NCI-H187 (cell line): ENCODE measurements around the gene ATAT1.
"Not testable (repeated sequence)": the region's sequence is repeated elsewhere in the genome, so short reads cannot be mapped to it uniquely, and the experiment has no call there.

Experiments
- DNase-seq, 2 experiments: peaks; one replicate each; lab custom pipeline; 2025; lab: John Stamatoyannopoulos, UW

The ATAT1 gene

DNA sequence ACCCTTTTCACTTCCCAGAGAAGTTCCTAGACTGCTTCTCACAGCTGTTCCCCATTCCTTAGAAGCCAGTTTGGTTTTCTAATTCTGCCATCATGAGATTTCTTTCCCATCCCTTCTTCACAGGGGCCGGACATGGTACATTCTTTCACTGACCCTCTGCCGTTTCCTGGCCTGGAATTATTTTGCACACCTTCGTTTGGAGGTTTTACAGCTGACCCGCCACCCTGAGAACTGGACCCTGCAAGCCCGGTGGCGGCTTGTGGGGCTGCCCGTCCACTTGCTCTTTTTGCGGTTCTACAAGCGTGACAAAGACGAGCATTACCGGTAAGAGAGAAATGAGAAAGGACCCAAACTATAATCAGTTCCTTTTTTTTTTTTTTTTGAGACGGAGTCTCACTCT, 24.5 kb downstream of the ATAT1 start:
- no peak for DNase-seq

DNA sequence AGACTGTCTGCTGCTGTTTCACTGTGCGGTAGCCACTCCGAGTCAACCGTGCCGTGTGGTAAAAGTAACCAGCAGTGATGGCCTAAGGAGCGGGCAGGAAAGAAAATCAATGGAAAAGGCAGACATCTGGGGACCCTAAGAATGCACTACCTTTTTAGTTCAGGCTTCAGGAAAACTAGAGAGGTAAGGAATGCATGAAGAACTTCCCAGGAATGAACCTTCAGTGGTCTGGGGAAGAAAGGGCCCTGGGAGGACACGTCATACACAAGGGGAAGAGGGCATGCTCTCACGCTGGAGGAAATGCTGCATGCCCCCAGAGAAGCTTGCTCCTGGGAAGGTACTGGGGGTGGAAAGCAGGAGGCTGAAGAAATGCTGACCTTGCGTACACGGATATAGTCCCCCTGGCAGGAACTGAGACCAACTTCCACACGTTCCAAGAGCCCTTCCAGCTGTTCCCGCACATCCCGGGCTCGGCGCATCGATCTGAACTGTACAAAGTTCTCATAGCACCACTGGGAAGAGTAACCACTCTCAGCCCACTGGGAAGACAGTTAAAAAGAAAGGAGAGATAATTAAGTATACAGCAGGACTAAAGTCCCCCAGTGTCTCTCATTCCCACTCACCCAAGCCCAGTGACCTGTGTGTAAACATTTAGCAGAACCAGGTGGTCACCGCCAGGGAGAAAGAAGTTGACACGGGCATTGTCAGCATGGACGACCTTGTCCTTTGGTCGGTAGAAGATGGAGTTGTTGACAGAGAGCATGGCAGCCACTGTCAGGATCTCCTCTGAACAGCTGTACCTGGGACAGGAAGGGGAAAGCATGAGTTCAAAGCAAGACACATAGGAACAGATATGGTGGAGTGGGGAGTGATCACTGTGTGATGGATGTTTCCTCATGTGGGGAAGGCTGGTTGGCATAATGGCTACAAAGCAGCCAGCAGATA, 28.4 kb downstream of the ATAT1 start:
- DNase-seq: no peak

DNA sequence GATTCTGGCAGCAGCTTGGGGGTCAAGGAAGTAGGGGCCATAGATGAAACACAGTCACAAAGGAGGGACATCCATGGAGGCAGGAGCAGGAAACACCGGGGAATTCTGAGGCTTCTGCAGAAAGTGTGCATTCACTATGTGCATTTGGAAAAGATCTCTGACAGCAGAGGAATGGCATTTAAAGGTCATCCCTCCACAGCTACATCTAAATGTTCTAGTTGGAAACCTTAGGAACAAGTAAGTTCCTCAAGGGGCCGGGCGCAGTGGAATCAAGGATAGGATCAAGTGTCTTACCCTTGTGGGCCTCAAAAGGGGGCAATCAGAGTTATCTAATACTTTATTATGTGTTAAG, 29.0 kb downstream of the ATAT1 start:
- DNase-seq: no peak

GRCh38 chr6:30656513-30656912, 29.8 kb downstream of the ATAT1 start:
- DNase-seq: no peak

DNA sequence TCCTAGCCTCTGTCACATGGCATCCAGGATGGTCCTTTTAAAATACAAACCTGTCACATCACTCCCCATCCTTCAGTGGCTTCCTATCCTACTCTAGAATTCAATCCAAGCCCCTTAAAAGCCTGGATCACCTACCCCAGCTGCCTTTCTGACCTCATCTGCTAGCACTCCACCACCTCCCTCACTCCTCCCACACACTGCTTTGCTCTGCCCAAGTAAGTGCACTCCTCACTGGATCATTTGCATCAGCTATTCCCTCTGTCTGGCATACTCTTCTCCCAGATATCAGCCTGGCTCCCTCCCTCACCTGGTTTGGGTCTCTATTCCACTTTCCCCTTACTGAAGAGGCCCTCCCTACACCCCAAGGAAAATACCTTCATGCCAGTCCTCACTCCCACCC, 30.8 kb downstream of the ATAT1 start:
- no peak for DNase-seq

- not testable (repeated sequence) for DNase-seq
Observed at GRCh38 chr6:30657922-30658321, 31.2 kb downstream of the ATAT1 start.

DNA sequence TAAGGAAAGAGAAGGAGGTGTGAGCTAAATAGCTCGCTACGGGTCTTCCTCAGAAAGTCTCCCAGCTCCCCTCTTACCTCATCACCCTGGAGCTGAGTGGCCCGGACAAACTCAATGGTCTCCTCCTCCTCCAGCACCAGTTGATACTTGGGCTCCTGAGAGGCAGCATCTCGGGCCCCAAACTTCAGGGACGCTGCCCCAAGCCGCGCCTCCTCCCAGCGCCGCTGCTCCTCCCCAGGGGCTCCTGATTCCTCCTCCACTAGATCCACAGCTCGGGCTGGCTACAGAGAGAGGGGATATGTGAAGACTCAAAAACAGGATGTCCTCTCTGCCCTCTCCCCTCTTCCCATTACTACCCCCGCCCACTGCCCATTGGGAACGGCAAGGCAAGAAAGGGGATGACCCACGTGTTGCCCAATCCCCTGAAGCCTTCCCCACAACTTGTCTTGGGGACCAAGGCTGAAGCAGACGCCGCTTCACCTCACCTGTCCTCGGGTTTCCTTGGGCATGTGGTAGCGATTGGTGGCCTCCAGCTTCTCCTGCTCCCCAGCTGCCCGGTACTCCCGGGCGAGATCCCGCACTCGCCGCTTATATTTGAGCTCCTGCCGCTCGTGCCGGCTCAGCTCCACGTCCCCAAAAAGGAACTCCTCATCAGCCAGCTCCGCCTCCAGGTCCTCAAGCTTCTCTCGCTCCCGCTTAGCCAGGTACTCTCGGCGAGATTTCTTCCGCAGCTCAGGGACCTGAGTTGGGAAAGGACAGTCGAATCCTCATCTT, 38.5 kb downstream of the ATAT1 start:
- DNase-seq: no peak

GRCh38 chr6:30666300-30666699, 39.6 kb downstream of the ATAT1 start:
- DNase-seq: not testable (repeated sequence)

DNA sequence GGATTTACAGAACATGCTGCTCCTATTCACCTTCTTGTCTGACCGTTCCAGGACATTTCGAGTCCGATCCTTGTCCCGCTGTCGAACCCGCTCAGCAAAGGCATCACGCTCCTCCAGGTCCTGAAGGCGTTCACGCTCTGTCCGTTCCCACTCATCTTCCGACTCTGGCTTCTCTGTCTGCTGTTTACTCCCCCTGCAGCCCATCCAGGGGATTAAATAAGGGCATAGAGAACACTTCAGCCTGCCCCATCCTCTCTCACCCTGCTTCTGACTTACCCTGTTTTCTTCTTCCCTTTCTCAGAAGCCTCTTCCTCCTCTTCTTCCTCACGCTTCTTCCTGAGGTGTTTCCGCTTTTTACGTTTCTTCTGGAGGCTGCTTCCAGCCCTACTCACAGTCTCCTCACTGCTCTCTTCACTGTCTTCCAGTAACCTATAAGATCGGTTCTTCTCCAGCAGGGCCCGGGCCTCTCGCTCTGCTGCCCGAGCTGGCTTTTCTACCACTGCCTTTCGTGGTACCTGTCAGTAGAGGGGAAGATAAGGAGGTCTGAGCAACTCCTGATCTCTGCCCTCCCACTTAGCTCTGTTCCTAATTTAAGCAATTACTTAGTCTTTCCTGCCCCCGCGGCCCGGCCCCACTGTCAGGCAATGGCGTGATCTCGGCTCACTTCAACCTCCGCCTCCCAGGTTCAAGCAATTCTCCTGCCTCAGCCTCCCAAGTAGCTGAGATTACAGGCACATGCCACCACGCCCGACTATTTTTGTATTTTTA, 44.3 kb downstream of the ATAT1 start:
- no peak for DNase-seq

DNA sequence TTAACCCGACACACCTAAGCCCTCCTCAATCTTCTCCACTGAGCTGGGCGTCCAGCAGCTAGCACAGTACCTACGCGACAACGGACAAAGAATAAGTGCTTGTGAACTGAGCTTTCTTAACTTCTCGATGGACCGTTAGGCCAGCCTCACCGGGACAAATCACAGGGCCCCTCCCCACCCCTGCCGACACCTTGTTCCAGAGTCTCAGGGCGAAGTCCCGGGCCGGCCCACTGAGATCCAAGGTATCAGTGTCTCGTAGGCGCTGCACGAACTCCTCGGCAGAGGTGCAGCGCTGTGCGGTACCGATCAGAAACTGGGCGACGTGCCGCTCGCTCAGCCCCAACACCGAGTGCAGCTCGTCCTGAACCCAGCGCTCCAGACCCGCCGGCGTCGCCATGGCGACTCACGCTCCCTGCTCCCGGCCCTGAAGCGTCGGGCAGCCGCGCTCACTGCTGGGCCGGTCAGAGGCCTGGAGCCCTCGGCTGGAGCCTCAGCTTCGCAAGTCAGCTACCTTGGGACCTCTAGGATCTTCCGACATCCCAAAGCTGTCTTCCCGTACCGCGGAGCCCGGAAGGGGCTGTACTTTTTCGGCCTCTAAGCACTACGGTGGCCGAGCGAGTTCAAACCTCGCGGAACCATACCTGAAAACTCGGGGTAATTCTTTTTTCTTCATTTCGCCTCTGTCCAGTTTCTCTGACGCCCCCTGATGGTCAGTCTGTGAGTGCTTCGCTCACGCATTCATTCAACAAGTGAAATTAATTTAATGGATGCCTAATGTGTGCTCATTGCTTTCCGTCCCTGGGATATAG, 46.0 kb downstream of the ATAT1 start, which contains the start of gene DHX16:
TSS of gene DHX16 (minus strand) at position 562 of the 809 bp plus-strand sequence. CDS start at position 397, 165 bp downstream.
- peak; percentile 63 to 79 for DNase-seq

DNA sequence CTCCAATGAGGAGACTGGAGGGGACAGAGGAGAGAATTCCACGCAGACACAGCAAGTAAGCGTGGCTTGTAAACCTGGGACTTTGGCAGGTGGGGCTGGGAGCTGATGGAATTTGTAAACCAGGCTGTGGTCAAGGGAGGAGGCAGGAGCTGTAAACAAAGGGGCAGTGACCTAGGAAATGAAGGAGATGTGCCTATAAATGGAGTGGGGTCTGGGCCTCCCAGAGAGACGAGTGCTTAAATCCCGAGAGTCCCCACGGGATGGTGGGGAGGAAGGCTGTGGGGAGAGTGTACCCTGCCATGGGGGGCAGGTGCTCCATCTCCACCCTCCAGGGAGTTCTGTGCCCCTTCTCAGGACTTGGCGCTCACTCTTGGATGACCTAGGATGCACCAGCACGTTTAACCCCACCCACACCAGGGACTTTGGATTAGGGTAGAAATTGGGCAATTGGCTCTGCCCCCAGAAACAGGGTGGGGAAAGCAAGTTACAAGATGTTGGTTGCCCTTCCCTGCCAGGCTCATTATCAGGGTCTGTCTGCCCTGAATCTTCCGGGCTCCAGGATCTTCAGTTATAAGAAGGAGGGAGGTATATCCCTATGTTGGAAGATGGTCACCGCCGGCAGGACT, 50.1 kb downstream of the ATAT1 start:
- DNase-seq: no peak

DNA sequence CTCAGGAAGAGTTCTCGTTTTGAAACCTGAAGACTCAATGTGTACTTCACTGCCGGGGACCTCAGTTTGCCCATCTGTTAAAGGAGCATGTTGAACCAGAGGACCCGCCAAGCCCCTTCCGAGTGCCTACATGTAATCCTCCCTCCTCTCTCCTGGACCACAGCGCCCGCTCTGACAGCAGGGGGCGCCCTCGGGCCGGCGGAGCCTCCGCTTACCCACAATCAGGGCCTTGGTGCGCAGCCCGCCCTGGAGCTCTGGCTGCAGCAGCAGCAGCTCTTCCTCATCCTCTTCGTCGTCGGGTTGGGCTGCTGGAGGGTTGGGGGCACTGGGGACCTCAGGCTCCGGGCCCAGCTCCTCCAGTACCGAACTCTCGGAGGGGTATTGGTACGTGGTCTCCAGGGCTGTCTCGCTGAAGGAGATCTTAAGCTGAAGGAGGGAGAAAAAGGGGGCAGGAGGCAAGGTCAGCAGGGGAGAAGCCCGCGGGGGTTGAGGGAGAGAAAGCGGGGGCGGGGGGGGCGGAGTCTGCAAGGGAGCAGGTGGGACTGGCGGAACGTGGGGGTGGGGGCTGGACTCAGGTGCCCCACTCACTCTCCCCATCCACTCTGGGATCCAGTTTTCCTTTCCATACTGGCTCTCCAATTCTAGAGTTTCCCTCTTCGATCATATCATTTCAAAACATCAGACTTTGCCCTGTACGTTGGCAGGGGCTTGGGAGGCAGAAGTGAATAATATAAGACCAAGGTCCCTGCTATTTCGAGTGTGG, 52.5 kb downstream of the ATAT1 start:
- DNase-seq: peak; percentile 35 to 37

GRCh38 chr6:30679765-30680535, 53.3 kb downstream of the ATAT1 start:
- DNase-seq: no peak

GRCh38 chr6:30681766-30682142, 55.1 kb downstream of the ATAT1 start:
- no peak for DNase-seq

DNA sequence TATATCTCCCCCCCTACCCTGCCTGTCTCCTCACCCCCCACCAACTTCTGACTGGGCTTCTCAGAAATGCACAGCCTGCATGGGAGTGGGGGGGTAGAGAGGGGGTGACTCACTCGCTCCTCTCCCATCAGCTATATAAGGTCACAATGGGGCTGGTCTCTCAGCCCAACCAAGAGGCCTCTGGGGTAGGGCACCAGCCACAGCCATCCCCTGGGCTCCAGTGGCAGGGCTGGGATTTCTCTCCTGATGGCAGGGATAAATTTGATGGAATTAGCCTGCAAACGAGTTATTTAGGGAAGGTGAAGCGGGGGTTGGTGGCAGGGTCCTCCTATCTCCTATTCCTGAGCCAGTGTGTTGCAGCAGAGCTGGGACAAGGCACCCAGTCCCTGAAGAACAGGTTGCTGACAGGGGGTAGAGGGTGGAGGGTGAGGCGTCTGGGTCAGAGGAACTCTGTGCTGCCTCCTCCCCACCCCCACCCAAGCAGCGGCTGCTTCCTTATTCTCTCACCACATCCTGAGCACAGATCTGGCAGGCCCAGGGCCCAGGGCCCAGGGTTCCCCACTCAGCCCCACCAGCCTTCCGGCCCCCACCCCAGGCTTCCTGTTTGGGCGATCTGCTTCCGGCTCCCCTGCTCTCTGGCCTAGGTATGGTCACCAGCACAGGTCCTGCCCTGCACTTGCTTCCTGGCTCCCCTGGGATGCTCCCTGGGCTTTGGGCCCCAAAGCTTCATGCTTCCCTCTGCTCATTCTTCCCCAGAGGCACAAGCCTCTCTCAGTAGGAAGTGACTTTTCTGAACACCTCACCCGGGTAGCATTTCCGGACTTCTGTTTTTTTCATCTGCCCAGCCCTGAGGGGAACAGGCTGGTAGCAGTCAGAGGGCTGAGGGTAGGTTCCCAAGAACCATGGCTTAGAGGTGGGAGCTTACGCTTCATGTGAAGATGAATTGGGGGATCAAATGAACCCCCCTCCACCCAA, 55.8 kb downstream of the ATAT1 start:
- no peak for DNase-seq

DNA sequence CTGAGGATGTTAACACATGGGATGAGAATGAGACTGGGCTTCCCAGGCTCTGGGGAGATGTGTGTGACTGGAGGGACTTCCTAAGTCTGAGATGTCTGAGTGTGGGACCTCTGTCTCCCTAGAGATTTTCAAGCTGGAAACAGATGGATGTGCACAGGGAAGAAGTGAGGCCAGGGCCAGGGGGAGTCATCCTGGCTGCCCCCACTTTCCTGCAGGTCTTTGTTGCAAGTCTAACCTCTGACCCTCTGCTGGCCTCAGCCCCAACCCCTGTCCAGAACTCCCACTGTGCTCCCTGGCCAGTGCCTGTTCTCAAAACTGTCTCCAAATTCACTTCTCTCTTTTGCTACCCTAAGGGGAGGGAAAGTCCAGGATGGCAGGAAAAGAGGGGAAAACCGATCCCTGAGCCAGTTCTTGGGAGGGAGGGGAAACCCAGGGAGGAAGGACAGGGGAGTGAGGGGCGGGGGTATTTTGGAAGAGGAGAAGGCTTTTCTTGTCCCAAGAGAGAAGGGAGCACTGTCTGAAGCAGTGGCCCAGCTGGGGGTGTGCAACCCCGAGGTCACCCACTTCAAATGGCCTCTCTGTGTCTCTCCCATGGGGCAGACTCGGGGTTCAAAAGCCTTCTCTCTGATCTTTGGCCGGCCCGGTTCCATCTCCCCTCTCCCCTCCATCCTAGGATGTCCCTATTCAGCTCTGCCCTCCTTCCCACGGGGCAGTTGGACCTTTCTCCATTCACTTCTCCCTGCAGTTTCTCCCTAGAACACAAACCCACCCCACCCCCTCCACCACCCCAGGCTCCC, 56.7 kb downstream of the ATAT1 start:
- no peak for DNase-seq

DNA sequence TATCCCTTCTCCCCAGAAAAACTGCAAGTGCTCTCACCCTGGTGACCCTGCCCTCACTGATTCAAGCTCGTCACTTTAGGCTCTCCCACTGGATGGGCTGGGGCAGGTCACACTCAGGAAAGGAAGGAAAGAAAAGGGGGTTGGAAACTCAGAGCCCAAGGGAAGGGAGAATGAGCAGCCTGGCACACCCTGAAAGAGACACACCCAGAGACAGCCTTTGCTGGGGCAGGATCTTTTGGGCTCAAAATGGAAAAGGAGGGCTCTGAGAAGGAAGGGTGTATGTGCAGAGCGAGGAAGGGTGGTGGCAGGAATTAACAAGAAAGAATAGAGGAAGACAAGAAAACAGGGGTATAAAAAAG, 57.3 kb downstream of the ATAT1 start:
- no peak for DNase-seq
